Measurements from ENCODE around the gene SATB2.
A peak's percentile ranks its signal among the peaks of the same experiment; 100 is the strongest.

SATB2 gene

GRCh38 chr2:199388728-199389268 is 68.9 kb downstream of the SATB2 start:
- DNase-seq = no peak

GRCh38 chr2:199384043-199384442 is 73.7 kb downstream of the SATB2 start:
- DNase-seq = no peak

- no peak for DNase-seq
Observed at GRCh38 chr2:199383021-199383420, 74.7 kb downstream of the SATB2 start.

- DNase-seq = no peak
Observed at GRCh38 chr2:199382091-199382490, 75.6 kb downstream of the SATB2 start.

- no peak for DNase-seq
Observed at GRCh38 chr2:199381531-199381930, 76.2 kb downstream of the SATB2 start.

- no peak for DNase-seq
Observed at GRCh38 chr2:199378948-199379650, 78.6 kb downstream of the SATB2 start.

- no peak for DNase-seq
Observed at GRCh38 chr2:199370150-199370780, 87.5 kb downstream of the SATB2 start.

- no peak for DNase-seq
Observed at GRCh38 chr2:199366406-199366805, 91.3 kb downstream of the SATB2 start.

- peak; percentile 95 for DNase-seq
Observed at GRCh38 chr2:199364153-199364552, 93.6 kb downstream of the SATB2 start.

- DNase-seq = no peak
Observed at GRCh38 chr2:199356412-199356811, 101.3 kb downstream of the SATB2 start.

GRCh38 chr2:199348871-199349270 is 108.9 kb downstream of the SATB2 start:
- DNase-seq = peak; percentile 21

- DNase-seq = no peak
Observed at GRCh38 chr2:199344012-199344411, 113.7 kb downstream of the SATB2 start.

- DNase-seq = no peak
Observed at GRCh38 chr2:199342334-199342733, 115.4 kb downstream of the SATB2 start.

- no peak for DNase-seq
Observed at GRCh38 chr2:199341123-199341522, 116.6 kb downstream of the SATB2 start.

GRCh38 chr2:199339891-199340605 is 117.7 kb downstream of the SATB2 start:
- DNase-seq = no peak

- DNase-seq = no peak
Observed at GRCh38 chr2:199336546-199336945, 121.2 kb downstream of the SATB2 start.

GRCh38 chr2:199335502-199335901 is 122.2 kb downstream of the SATB2 start:
- DNase-seq = no peak

- DNase-seq = no peak
Observed at GRCh38 chr2:199329466-199329865, 128.3 kb downstream of the SATB2 start.

- no peak for DNase-seq
Observed at GRCh38 chr2:199329031-199329430, 128.7 kb downstream of the SATB2 start.

GRCh38 chr2:199325881-199326280 is 131.9 kb downstream of the SATB2 start:
- DNase-seq = no peak

- no peak for DNase-seq
Observed at GRCh38 chr2:199322151-199322550, 135.6 kb downstream of the SATB2 start.

- no peak for DNase-seq
Observed at GRCh38 chr2:199317646-199318045, 140.1 kb downstream of the SATB2 start.

- no peak for DNase-seq
Observed at GRCh38 chr2:199316851-199317250, 140.9 kb downstream of the SATB2 start.

Measured in NCI-H1105 treated with DMSO at 0.1 percent for 48 hours (cell line).